ENCODE results near the gene EPHA10.

DNA sequence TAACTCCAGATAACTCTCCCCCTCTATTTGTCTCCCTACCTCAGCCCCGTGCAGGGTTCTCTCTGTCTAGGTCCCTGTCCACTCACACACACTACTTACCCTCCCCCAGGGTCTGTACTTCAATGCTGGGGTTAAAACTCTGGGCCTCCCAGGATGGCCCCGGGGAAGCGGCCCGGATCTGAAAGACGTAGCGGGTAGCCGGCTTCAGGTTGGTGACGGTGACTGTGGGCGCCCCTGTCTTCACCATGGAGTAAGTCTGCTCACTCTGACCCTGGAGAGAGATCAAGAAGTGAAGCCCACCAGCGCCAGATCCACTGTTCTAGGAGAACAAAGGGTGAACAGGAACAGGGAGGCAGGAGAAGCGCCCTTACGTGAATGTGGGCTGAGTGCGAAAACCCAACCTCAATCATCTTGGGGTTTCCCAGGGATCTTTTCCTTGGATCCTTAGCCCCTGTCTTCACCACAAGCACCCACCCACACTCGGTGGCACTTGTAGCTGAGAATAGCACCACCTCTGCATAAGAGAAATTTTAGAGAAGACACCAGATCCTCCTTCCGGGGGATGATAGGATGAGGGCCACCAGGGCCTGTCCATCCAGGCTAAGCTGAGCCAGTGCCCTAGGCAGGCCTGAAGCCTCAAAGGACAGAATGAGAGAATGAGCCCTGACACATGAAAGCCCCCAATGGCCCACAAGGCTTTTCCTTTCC is 33.5 kb downstream of the EPHA10 start:
- TF ChIP-seq ATF3 (CRISPR knock-in tag; conservative IDR thresholded peaks at IDR 0.05): no peak
- no peak for TF ChIP-seq TEAD4 (CRISPR knock-in tag; IDR thresholded peaks at IDR 0.05)
- TF ChIP-seq, protein P1, sequence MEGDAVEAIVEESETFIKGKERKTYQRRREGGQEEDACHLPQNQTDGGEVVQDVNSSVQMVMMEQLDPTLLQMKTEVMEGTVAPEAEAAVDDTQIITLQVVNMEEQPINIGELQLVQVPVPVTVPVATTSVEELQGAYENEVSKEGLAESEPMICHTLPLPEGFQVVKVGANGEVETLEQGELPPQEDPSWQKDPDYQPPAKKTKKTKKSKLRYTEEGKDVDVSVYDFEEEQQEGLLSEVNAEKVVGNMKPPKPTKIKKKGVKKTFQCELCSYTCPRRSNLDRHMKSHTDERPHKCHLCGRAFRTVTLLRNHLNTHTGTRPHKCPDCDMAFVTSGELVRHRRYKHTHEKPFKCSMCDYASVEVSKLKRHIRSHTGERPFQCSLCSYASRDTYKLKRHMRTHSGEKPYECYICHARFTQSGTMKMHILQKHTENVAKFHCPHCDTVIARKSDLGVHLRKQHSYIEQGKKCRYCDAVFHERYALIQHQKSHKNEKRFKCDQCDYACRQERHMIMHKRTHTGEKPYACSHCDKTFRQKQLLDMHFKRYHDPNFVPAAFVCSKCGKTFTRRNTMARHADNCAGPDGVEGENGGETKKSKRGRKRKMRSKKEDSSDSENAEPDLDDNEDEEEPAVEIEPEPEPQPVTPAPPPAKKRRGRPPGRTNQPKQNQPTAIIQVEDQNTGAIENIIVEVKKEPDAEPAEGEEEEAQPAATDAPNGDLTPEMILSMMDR (IDR thresholded peaks at IDR 0.05): no peak
- no peak for TF ChIP-seq CREM (CRISPR knock-in tag; IDR thresholded peaks at IDR 0.05)
- no peak for TF ChIP-seq ETV6 (CRISPR knock-in tag; IDR thresholded peaks at IDR 0.05)
- TF ChIP-seq, protein P2, sequence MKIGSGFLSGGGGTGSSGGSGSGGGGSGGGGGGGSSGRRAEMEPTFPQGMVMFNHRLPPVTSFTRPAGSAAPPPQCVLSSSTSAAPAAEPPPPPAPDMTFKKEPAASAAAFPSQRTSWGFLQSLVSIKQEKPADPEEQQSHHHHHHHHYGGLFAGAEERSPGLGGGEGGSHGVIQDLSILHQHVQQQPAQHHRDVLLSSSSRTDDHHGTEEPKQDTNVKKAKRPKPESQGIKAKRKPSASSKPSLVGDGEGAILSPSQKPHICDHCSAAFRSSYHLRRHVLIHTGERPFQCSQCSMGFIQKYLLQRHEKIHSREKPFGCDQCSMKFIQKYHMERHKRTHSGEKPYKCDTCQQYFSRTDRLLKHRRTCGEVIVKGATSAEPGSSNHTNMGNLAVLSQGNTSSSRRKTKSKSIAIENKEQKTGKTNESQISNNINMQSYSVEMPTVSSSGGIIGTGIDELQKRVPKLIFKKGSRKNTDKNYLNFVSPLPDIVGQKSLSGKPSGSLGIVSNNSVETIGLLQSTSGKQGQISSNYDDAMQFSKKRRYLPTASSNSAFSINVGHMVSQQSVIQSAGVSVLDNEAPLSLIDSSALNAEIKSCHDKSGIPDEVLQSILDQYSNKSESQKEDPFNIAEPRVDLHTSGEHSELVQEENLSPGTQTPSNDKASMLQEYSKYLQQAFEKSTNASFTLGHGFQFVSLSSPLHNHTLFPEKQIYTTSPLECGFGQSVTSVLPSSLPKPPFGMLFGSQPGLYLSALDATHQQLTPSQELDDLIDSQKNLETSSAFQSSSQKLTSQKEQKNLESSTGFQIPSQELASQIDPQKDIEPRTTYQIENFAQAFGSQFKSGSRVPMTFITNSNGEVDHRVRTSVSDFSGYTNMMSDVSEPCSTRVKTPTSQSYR (CRISPR knock-in tag; IDR thresholded peaks at IDR 0.05): no peak
- TF ChIP-seq JUN (CRISPR knock-in tag; IDR thresholded peaks at IDR 0.05): no peak
- TF ChIP-seq, protein P3, sequence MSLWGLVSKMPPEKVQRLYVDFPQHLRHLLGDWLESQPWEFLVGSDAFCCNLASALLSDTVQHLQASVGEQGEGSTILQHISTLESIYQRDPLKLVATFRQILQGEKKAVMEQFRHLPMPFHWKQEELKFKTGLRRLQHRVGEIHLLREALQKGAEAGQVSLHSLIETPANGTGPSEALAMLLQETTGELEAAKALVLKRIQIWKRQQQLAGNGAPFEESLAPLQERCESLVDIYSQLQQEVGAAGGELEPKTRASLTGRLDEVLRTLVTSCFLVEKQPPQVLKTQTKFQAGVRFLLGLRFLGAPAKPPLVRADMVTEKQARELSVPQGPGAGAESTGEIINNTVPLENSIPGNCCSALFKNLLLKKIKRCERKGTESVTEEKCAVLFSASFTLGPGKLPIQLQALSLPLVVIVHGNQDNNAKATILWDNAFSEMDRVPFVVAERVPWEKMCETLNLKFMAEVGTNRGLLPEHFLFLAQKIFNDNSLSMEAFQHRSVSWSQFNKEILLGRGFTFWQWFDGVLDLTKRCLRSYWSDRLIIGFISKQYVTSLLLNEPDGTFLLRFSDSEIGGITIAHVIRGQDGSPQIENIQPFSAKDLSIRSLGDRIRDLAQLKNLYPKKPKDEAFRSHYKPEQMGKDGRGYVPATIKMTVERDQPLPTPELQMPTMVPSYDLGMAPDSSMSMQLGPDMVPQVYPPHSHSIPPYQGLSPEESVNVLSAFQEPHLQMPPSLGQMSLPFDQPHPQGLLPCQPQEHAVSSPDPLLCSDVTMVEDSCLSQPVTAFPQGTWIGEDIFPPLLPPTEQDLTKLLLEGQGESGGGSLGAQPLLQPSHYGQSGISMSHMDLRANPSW (CRISPR knock-in tag; conservative IDR thresholded peaks at IDR 0.05; ENCODE audit: low read depth): no peak
- no peak for TF ChIP-seq ATF1 (CRISPR knock-in tag; IDR thresholded peaks at IDR 0.05)
- TF ChIP-seq, protein P4, sequence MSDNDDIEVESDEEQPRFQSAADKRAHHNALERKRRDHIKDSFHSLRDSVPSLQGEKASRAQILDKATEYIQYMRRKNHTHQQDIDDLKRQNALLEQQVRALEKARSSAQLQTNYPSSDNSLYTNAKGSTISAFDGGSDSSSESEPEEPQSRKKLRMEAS (CRISPR knock-in tag; IDR thresholded peaks at IDR 0.05): no peak
- no peak for TF ChIP-seq ZNF121 (CRISPR knock-in tag; IDR thresholded peaks at IDR 0.05)

Measured in WTC11 (cell line).